Embryonic facial prominence (tissue), 1 donor: ENCODE measurements around the gene LSMEM2.
"Not testable (repeated sequence)": the region's sequence is repeated elsewhere in the genome, so short reads cannot be mapped to it uniquely, and the experiment has no call there.

ENCODE experiments used
- DNase-seq: peaks from one replicate; pipeline ENCODE4 v3.0.0-alpha.2; 2016; ENCODE audit errors: extremely low spot score

The LSMEM2 gene

DNA sequence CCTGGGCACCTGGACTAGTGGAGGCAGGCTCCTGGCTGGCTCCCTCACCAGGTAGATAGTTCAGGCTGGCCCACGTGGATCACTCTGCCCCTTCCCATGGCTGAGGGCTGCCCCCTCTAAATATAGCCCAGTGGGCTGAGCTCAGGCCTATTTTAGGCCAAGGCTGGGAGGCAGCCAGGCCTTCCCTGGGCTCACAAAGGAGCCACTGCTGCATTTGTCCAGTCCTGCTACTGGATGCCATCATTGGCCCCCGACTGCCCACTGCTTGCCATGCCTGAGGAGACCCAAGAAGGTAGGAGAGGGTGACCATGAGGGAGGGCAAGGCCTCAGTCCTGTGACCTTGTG lies at the start of gene LSMEM2:
Gene LSMEM2 (plus strand): TSS at position 208 of the 345 bp plus-strand sequence. CDS start 27 bp downstream, at position 235.
- DNase-seq = no peak

DNA sequence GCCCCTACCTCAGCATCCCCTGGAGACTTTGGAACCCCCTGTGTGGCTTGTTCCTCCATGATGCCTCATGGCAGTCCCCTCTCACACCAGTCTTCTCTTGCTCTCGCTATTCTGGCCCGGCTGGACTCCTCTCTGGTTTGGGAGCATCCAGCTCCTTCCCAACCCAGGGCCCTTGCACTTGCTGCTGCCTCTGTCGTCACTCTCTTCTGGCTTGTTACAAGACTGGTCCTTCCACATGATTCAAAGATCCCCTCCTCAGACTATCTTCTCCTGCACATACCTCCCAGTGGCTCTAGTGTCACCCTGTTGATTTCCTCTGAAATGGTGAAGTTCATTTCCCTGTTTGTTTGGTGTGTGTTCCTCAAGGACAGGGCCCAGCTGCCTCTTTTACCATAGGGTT lies 49.4 kb upstream of the LSMEM2 start:
- DNase-seq = no peak

DNA sequence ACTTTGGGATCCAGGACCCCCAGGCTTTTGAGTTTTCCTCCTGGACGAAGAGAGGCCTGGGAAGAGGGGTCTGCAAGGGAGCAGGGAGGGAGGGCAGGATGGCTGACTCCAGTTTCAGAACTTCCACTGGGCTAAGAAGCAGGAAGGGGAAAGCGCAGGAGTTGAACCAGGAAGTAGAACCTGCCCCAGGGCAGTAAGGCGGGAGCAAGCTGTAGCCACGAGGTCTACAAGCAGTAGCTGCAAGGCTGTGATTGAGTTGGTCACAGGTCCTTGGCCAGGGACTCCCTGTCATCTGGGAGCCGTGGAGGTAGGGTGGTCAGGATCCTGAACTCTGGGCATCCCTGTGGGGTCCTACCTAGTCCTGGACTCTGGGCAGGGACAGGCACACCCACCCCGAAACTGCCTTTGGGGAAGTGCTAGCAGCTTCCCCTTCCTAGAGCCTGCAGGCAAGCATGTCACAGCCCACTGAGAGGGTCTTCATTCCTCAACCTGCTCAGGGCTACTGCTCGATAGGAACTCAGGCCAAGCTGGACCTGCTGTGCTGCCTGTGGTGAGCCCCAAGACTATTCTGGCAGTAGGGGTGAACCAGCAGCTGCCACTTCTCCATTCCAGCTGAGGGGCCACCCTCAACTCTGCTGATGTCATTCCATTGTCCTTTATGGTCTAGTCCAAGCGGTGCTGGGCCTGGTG lies 48.6 kb upstream of the LSMEM2 start:
- DNase-seq = no peak

DNA sequence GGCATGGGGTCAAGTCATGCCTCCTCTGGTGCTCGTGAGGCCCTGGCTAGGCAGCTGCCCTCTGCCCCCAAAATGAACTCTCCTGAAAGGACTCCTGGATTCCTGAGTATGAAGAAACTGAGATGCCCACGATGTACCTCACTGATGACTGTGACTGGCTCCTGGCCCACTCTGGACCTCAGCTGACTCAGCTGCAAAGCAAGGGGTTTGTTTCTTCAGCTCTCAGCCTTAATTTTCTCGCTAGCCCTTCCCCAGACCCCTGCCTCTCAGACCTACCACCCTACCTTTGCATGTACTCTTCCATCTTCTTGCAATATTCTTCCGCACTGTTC lies 48.1 kb upstream of the LSMEM2 start:
- no peak for DNase-seq

DNA sequence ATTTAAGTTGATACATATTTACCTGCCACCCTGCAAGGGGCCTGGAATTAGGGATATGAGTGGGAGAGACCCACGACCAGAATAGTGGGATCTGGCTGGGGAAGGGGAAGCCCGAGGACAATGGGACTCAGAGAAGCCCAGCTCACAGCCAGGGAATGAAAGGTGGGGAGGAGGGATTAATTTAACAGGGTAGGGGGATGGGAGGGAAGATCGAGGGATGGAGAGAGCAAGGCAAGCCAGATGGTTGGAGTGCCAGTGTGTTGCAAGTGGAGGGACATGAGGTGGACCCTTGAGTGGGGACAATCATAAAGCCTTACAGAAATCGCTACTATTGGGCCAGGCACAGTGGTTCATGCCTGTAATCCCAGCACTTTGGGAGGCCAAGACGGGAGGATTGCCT lies 47.3 kb upstream of the LSMEM2 start:
- DNase-seq = no peak

DNA sequence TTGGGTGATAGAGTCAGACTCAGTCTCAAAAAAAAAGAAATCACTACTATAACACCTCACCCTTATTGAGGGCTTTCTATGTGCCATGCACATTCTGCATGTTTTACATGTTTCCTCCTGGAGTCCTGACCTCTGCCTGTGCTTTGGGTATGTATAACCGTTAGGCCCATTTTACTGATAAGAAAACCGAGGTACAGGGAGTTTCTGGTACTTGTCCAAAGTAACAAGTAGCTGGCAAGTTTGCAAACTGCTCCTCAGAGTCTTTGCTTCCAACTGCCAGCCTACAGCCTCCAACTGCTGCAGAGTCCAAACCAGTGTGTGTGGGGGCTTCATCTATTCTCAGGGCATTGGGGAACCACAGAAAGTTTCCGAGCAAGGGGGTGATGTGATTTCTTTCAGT lies 46.6 kb upstream of the LSMEM2 start:
- no peak for DNase-seq

DNA sequence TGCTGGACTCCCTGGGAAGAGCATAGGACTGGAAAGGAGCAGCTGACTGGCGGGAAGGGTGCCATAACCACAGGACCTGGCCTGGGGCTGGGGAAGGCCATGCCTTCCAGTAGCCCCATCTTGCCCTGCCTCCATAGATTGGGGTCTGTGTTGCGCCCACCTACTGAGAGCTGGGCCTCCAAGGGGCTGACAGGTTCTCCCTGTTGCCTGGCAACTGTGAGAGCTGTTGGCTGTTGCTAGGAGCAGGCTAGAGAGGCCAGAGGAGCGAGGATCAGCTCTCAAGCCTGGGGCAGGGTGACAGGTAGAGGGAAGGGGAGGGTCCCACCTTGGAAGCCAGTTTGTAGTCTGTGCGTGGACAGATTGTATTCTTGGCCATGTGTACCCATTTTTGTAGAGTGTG lies 45.7 kb upstream of the LSMEM2 start:
- DNase-seq = no peak

DNA sequence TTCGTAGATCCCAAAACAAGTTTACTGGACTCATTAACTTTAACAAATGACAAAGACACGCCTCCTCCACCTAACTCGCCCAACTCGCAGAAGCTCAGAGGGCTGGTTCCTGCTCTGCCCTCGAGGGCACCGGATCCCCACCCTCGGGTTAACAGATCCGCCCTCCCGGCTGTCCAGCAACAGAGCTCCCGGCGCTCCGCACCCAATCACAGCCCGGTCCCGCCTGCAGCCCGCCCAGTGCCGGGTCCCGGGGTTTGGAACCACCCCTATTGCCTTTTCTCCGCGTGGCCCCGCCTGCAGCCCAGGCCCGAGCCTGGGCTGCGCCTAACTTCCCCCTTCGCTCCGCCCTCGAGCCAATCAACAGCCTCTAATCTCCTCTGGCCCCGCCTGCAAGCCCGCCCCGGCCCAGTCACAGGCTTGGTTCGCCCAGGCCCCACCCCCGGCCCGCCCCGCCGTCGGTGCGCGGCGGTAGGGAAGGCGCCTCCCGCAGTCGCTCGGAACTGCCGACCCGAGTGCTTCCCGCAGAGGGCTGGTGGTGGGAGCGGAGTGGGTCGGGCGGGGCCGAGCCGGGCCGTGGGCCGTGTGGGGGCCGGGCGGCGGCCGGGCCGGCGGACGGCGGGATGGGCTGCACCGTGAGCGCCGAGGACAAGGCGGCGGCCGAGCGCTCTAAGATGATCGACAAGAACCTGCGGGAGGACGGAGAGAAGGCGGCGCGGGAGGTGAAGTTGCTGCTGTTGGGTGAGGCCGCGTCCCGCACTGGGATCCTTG lies 43.0 kb upstream of the LSMEM2 start, which contains the start of gene GNAI2:
Gene GNAI2 (plus strand): TSS at position 489 of the 768 bp plus-strand sequence. CDS start 132 bp downstream, at position 621.
- peak; percentile 97 for DNase-seq

DNA sequence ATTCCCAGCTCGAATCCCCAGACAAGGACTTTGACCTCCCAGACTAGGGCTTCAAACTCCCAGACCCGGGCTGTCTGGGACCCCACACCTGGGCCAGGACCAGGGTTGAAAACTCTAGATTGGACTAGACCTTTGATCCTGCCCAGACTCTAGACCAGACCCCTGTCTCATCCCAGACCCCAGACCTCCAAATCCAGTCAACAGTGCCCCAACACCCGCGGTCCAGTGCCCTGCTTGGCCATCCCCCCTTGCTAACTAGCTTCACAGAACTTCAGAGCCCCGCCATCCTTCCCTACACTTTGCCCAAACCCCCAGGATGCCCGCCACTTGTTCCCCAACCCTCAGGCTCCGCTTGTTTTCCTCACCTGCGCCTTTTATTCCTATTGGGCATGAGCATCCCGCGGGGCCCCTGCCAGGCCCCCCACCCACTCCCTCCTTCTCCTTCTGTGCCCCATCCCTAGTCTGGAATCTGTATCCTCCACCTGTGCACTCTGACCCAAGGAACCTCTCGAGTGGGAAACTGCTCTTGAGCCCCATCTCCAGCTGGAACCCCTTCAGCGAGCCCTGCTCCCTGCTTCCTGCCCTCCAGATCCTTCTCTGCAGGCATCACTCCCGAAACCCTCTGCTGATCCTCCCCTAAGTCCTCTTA lies 42.3 kb upstream of the LSMEM2 start:
- no peak for DNase-seq

DNA sequence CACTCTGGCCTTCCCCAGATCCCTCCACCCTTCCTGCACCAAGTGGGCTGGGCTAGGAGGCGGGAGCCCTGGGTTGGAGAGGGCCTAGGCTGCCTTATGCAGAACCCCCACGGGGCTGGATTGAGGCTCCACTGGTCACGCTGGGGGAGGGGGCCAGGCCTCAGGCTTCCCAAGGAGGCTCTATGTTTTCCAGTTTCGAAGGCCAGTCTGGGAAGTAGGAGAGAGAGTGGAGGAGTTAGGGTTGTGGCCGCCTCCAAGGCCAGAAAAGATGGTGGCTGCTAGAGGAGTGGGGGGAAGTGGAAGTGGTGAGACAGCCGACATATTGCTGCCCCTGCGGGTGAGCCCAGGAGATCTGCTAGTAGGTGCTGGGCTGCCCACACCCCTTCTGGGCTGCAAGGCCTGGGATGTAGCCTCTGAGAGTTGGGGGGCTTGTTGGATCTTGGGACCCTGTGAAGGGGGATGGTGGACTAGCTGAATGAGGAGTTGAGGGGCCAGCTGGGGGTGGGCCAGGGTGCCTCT lies 41.7 kb upstream of the LSMEM2 start:
- DNase-seq = no peak

DNA sequence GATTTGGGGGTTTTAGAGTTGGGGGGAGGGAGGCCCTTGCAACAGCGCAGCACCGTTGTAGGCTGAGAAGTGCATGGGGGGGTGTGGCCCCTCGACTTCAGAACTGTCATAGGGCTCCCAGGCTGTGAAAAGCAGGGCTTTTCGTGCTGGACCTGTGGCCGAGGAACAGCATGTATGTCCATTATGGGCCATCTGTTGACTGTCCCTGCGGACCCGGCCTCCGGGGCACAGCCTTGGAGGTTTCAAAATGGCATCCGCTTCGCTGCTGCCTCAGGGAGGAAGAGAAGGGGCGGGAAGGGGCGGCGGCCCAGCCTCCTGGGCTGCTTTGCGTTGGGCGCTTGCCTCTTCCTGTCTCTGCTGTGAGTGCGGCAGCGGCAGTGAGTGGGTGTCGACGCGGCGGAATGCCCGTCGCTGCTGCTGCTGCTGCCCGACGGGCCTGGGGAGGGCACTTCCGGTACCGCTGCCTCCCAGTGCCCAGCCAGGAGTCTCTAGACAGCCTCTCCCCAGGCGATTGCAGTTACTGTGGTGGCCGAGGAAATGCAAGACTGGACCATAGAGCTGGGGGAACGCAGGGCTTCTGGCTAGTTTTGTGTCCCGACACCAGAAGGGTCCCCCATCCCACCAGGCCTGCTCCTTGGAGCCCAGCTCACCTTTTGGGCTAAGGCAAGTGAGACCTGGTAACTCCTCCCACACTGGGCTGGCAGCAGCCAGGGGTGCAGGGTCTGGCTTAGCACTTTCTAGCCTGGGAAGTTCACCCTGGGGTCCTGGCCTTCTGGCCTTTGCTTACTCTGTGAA lies 40.9 kb upstream of the LSMEM2 start:
- DNase-seq = no peak

DNA sequence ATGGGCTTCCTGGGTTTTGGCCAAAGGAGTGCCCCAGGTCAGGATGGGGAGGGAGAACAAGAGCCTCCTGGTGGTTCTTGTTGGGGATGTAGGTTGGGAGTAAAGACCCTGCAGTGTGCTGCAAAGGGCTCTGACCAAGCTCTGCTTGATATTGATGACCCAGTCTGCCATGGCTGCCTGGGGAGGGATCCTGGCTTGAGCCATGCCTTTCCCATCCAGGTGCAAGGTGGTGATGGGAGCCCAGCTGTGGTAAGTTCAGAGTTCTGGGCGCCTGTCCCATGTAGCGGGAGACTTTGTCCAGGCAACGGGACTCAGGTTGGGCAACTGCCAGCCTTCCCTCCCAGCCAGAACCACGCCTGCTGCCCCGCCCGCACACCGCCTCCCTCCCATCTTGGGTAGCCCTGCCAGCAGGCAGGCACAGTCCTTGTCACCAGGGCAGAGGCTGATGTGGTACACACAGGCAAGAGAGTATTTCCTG lies 40.3 kb upstream of the LSMEM2 start:
- DNase-seq = no peak

DNA sequence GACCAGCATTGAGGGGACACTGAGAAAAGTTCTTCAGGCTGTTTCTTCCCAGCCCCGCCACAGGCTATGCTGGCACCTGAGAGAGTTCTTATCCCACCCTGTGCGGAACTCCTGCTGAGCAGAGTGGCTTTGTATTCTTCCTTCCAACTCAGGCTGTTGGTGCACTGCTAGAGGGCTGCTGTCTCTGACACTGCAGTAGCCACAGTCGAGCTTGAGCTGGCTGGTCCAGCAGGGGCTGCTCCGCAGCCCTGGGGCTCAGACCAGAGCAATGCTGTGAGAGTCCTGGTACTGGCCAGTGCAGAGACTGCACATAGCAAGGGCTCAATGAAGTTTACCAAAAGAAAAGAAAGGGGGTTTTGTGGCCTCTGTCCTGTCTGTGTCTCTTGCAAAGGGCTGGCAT lies 39.2 kb upstream of the LSMEM2 start:
- no peak for DNase-seq

DNA sequence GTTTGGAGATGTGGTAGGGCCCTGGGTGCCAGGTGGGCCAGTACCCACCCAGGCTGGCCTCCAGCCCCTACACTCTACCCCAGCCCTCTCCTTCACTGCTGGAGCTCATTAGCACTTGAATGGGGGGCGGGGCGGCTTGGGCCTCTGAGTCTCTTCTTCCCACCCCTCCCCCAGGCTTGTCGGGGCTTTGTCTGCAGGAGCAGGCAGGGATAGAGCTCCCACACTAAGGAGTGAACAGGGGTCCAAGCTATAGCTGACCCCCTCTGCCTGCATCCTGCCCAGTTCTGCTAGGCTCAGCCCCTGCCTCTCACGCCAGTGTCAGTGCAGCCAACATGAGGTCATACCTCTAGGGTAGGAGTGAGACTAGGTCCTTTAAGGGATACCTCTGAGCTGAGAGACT lies 37.7 kb upstream of the LSMEM2 start:
- no peak for DNase-seq

DNA sequence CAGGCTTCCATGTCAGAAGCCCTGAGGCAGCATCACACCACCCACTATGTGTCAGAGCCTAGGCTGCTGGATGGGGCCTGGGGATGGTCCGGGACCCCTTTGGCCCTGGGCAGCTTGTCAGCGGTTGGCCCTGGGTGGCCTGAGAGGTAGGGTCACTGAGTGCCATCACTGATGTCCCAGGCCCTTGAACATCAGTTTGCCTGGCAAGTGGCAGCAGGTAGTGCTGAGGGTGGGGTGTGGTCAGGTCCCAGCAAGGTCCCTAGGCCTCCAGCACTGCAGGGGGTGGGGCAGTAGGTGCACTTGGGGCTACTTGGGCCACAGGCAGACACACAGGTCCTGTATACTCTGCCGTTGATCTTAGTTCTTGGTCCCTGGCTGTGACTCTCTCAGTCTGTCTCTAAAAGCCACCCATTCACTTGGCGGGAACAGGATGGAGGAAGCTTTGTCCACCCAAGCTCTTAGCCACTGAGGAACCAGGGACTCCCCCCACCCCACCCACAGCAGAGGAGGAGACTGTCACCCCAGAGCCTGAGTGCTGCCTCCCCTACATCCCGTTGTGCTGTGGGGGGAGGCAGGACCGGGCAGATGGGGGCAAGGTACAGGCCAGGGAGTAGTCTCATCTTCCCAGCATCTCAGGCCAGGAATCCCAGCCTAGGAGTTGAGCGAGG lies 37.0 kb upstream of the LSMEM2 start:
- no peak for DNase-seq

DNA sequence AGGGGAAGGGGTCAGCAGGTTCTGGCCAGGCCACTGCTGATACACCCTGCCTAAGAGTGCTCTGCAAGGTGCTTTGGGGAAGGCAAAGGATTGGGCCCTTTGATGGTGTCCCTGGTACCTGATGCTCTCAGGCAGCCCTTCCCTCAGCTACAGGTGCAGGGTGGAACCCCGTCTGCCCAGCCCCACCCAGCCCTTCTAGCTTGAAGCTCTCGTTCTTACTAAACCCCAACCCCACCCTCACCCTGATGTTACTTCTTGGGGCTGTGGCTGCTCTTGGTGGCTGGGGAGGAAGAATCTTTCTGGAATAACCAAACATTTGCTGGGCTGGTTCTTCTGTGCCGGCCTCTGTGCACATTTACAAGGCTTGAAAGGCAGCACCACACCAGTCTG lies 36.5 kb upstream of the LSMEM2 start:
- DNase-seq = no peak

DNA sequence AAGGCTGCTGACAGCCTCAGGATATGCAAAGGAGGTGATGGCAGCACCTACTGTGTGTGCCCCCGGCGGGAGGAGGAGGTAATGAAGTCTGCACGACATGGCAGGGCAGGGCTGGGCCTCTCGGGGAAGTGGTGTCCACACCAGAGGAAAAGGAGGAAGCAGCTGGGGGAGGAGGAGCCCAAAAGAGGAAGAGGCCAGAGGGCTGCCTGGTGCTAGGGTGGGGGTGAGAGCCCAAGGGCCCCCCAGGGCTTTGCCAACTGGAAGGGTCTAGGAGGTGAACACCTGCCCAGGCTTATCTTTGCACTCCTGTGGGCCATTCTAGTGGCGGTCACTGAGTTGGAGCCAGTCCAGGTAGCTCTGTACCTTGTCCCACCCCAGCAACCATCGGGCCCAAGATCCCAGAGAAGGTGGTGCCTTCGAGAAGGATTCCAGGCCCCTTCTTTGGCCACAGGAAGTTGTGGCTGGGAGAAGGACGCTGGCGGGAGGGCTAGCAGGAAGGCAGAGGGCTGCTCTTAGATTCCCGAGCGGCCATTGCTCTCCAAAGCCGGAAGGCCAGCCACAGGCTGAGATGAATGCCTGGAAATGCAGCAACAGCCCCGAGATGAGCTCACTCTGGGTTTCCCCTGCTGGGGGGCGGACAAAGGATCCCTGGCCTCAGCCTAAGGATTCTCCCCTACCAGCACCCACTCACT lies 35.9 kb upstream of the LSMEM2 start:
- DNase-seq = no peak

DNA sequence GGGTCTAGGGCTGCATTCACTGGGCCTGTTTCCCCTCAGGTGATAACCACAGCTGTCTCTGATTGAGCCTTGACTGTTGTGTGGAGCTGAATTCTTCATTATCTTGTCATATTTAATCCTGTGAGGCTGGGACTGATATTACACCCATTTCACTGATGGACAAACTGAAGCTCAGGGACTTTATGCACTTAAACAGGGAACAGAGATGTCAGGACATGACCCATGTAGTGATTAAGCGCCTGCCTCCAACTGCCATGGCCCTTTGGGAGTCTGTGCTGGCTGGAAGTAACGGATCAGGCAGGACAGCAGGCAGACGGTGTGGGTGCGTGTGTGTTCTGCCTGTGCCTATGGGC lies 35.4 kb upstream of the LSMEM2 start:
- no peak for DNase-seq

DNA sequence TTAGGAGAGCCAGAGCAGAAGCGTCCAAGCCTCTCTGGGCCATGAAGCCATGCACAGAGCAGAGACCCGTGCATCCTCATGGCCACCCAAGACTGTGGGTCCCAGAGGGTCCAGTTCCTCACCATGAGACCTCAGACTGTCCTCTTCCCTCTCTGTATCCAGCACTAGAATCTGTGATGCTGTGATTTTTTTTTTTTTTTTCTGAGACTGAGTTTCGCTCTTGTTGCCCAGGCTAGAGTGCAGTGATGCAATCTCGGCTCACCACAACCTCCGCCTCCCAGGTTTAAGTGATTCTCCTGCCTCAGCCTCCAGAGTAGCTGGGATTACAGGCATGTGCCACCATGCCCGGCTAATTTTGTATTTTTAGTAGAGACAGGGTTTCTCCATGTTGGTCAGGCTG lies 34.1 kb upstream of the LSMEM2 start:
- DNase-seq = not testable (repeated sequence)

DNA sequence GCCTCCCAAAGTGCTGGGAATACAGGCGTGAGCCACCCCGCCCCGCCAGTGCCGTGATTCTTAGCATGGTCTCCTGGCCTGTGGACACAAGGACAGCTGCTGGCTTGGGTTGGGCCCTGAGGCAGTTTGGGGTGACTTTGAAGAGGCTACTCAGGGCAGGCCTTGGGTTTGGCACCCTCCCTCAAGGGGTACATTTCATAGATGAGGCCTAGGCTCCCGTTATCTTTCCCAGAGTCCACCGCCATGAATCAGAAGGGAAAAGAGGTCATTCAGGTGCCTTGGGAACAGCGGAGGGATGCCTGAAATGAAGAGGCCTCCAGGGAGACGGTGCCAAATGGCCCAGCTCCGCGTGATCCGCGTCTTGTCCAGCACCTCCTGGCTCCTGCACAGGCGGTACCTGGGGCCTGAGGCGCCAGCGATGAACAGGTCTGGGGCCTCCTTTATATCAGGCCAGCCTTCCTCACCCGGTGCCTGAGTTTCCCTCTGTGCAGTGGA lies 33.6 kb upstream of the LSMEM2 start:
- DNase-seq = no peak
